K562 (cell line): ENCODE data around the gene FAR2. TPM values are rescaled to one million over a fixed set of nuclear protein-coding genes. Genes with fewer than 3 reads are reported as not detected.

ENCODE experiments used
- ATAC-seq: fragments of 200-7000 bp; cut with Tn5 transposase; 3 replicates; pipeline ENCODE4 v1.9.1; 2020; ENCODE audit warnings: moderate library complexity
- BruUV-seq: library from RNA; stranded (reverse); fragments of 400-500 nt; replicated peaks from 2 replicates; lab custom pipeline; 2021; lab: Mats Ljungman, UMichigan
- CTCF ChIA-PET: fragments of 300-600 bp; formaldehyde crosslinking; extraction: SDS; loops from one replicate; lab custom pipeline; 2021; ENCODE audit warnings: low intra/inter-chr PET ratio; lab: Yijun Ruan, JAX
- POLR2A ChIA-PET: fragments of 300-600, 350-650 bp; sonication (Branson Sonifier 250); formaldehyde crosslinking; extraction: SDS; loops from one replicate; lab custom pipeline; 2021; ENCODE audit warnings: antibody characterized with exemption, inconsistent platforms; lab: Yijun Ruan, JAX
- DNase-seq, 4 experiments: peaks; one replicate each; pipeline versions ENCODE4 v3.0.0 to v3.0.0-alpha.2; 2011 to 2018; ENCODE audit warnings: low spot score in 3 of 4, mixed read lengths in 3 of 4; ENCODE audit errors: extremely low read depth in 1 of 4
- FAIRE-seq: peaks from 2 replicates; lab custom pipeline; 2011; peaks lifted over from hg19 to GRCh38; lab: Jason Lieb, UNC
- H2AFZ ChIP-seq: 2 replicates; pipeline ENCODE4 v1.6.0; 2011; ENCODE audit warnings: low read depth, low read length, control low read depth, inconsistent platforms
- H3K27ac ChIP-seq: fragments of 200-600 bp; 3 replicates; pipeline ENCODE4 v1.8.0; 2011; ENCODE audit warnings: low read depth, mild to moderate bottlenecking, control low read depth, inconsistent platforms, low read length, moderate library complexity, mixed read lengths; ENCODE audit errors: extremely low read depth
- H3K27me3 ChIP-seq, 2 experiments: fragments of 300-600 bp in 1 of 2; 2 replicates in 1 of 2; 3 replicates in 1 of 2; pipeline versions ENCODE4 v1.6.0 to v1.8.0; 2011; ENCODE audit warnings: inconsistent platforms in 2 of 2, low read length in 2 of 2, mild to moderate bottlenecking in 1 of 2, mixed read lengths in 1 of 2, moderate library complexity in 1 of 2; ENCODE audit not compliant: control insufficient read depth in 2 of 2, insufficient read depth in 2 of 2
- H3K36me3 ChIP-seq: fragments of 300-600 bp; 3 replicates; pipeline ENCODE4 v1.8.0; 2011; ENCODE audit warnings: mild to moderate bottlenecking, low read length, inconsistent platforms; ENCODE audit not compliant: control insufficient read depth, insufficient read depth
- H3K4me1 ChIP-seq, 2 experiments: fragments of 200-600 bp in 1 of 2; replicated peaks in 1 of 2; 2 replicates in 1 of 2; 3 replicates in 1 of 2; pipeline versions ENCODE4 v1.5.1 to v1.8.0; 2011; ENCODE audit warnings: inconsistent platforms in 2 of 2, low read length in 2 of 2, mild to moderate bottlenecking in 1 of 2, mixed read lengths in 1 of 2, moderate library complexity in 1 of 2; ENCODE audit not compliant: control insufficient read depth in 2 of 2, insufficient read depth in 2 of 2
- H3K4me2 ChIP-seq: 2 replicates; pipeline ENCODE4 v1.6.1; 2011; ENCODE audit warnings: low read length, control low read depth, inconsistent platforms, mixed read lengths; ENCODE audit not compliant: insufficient read depth
- H3K4me3 ChIP-seq: fragments of 200-600 bp; sonication (generic), shearing (Covaris generic); 2 replicates; pipeline ENCODE4 v1.5.1; 2016; ENCODE audit warnings: control low read depth, inconsistent platforms
- H3K79me2 ChIP-seq: fragments of 200-600 bp; 3 replicates; pipeline ENCODE4 v1.8.0; 2011; ENCODE audit warnings: low read length, inconsistent platforms; ENCODE audit not compliant: control insufficient read depth, insufficient read depth
- H3K9ac ChIP-seq, 2 experiments: 2 replicates each; pipeline versions ENCODE4 v1.6.0 to v1.6.1; 2011; ENCODE audit warnings: low read depth in 2 of 2, low read length in 2 of 2, control low read depth in 1 of 2, inconsistent platforms in 1 of 2, mild to moderate bottlenecking in 1 of 2, mixed read lengths in 1 of 2; ENCODE audit not compliant: insufficient read depth in 1 of 2
- H3K9me1 ChIP-seq: one replicate; pipeline ENCODE4 v1.6.0; 2011; ENCODE audit warnings: inconsistent platforms, mild to moderate bottlenecking, low read length, moderate library complexity; ENCODE audit not compliant: control insufficient read depth, insufficient read depth
- H3K9me3 ChIP-seq: replicated peaks from 2 replicates; pipeline ENCODE4 v1.5.1; 2011; ENCODE audit warnings: low read depth, low read length, inconsistent platforms; ENCODE audit not compliant: control insufficient read depth, insufficient read depth
- H4K20me1 ChIP-seq: replicated peaks from 2 replicates; pipeline ENCODE4 v1.6.1; 2011; ENCODE audit warnings: low read length, inconsistent platforms, mixed read lengths; ENCODE audit not compliant: control insufficient read depth, insufficient read depth
- BRD4 ChIP-seq: fragments of 200-600 bp; sonication (generic); IDR thresholded peaks from 2 replicates; pipeline ENCODE4 v1.6.1; 2017; ENCODE audit warnings: inconsistent platforms
- CTBP1 ChIP-seq: fragments of 450-650 bp; IDR thresholded peaks from 2 replicates; pipeline ENCODE4 v1.6.1; 2016; ENCODE audit warnings: borderline replicate concordance
- ESRRB ChIP-seq: fragments of 250-450 bp; sonication (Bioruptor Pico); IDR thresholded peaks from 2 replicates; pipeline ENCODE4 v1.5.0; 2020; ENCODE audit warnings: mild to moderate bottlenecking, moderate library complexity, borderline replicate concordance
- SMARCE1 ChIP-seq: fragments of 450-650 bp; IDR thresholded peaks from 2 replicates; pipeline ENCODE4 v1.7.1; 2016; ENCODE audit warnings: mild to moderate bottlenecking
- WGBS: fragments of 100-300 bp; shearing (Covaris generic); methylation state at CpG from one replicate; pipeline ENCODE4 v1.1.6; 2016; ENCODE audit warnings: low coverage, mixed read lengths; ENCODE audit not compliant: insufficient coverage; ENCODE audit errors: missing lambda C conversion rate; 5-methylcytosine and 5-hydroxymethylcytosine counted together
- in situ Hi-C: fragments of 300-500 bp; cut with MboI; formaldehyde crosslinking; loops from 4 replicates; pipeline ENCODE4 v1.15.0; 2018; ENCODE audit warnings: inconsistent platforms, mixed read lengths
- intact Hi-C: fragments of 100-400 bp; cut with micrococcal nuclease; formaldehyde crosslinking; loops from 2 replicates; pipeline ENCODE4 v1.14.2; 2022
- polyA plus RNA-seq, 8 experiments: library from polyadenylated mRNA; depleted of rRNA in 4 of 8; stranded (reverse) in 5 of 8; unstranded in 3 of 8; fragments of >200 nt; fragmentation: Nextera tagmentation in 2 of 8; fragmentation: Illumina TruSeq in 1 of 8; extraction: Ambion mirVana in 2 of 8; extraction: Trizol in 1 of 8; gene quantifications; 2 replicates each; pipeline versions ENCODE4 v1.2.1 to v1.2.3, GENCODE V29; 2011 to 2014; ENCODE audit warnings: inconsistent platforms in 1 of 8, missing spikeins in 1 of 8
- total RNA-seq, 7 experiments: library from RNA; depleted of rRNA in 6 of 7; stranded (reverse); fragments of >200 nt in 6 of 7; fragmentation: Illumina TruSeq in 2 of 7; extraction: Trizol in 2 of 7; gene quantifications; 2 replicates each; pipeline versions ENCODE4 v1.2.1 to v1.2.3, GENCODE V29; 2011 to 2021; ENCODE audit warnings: low replicate concordance in 1 of 7

The FAR2 gene
- total and polyA plus RNA-seq, 9 of the 15 experiments (the other 6 are each of a cell fraction or from before 2014, with no cell fraction given) = 5.0 to 13.4 (median 8.5) TPM

- Histone ChIP-seq H3K27ac (no peak overlapping the region), H4K20me1 (no peaks in the 10 kb centered on the region), H3K4me1 (no peaks in the 10 kb centered on the region; a peak in 1 of 5 replicates), H3K4me2 (no peak overlapping the region), H3K9me3 (no peaks in the 10 kb centered on the region), H3K4me3 (no peak overlapping the region), H3K27me3 (no peaks in the 10 kb centered on the region)
- in situ Hi-C loops = no loop called here
- ATAC-seq = peak; percentile 35; the same call in 1 of the 3 replicates
- no TSS peak for BruUV-seq
- TF ChIP-seq BRD4 = no peak
- TF ChIP-seq ESRRB (CRISPR knock-in tag) = no peak
- TF ChIP-seq CTBP1 = 0 out of 2 replicates have a peak, but pooled peaks have one; percentile 17
- peak; percentile 26; the same call in 1 of the 2 replicates for TF ChIP-seq SMARCE1
- TF ChIP-seq, all 486 proteins: peak for 2
- H2AFZ ChIP-seq = no peak overlapping the region
- H3K9ac ChIP-seq = no peak overlapping the region
- FAIRE-seq (no peak), DNase-seq (peak in 1 of 4 experiments; percentile 26)
- no peaks in the 10 kb centered on the region for H3K36me3 ChIP-seq
- no peaks in the 10 kb centered on the region for H3K9me1 ChIP-seq
- WGBS = 8% methylated on average over 4 of the region's 4 CpGs
- ChIA-PET CTCF (interaction anchor here (0.6 to 1.2 kb wide), 3 partner anchors 8 to 293 kb away, joined by 3 read pairs; no protein-coding TSS in a partner anchor), POLR2A (interaction anchor here (0.5 to 1.1 kb wide), 2 partner anchors 11 to 803 kb away, joined by 3 to 4 read pairs; no protein-coding TSS in a partner anchor)
- H3K79me2 ChIP-seq = no peaks in the 10 kb centered on the region
- intact Hi-C loops = loop anchor here (1.0 to 2.0 kb wide), 2 partner anchors 228 to 243 kb away; no protein-coding TSS in a partner anchor
Observed at GRCh38 chr12:29316752-29317151, 167.7 kb downstream of the FAR2 start.
